ENCODE measurements around the gene LKAAEAR1. TPM values are rescaled to one million over a fixed set of nuclear protein-coding genes. Genes with fewer than 3 reads are reported as not detected.

The LKAAEAR1 gene
- total and polyA plus RNA-seq, 9 of the 15 experiments (the other 6 are each of a cell fraction or from before 2014, with no cell fraction given): not detected

GRCh38 chr20:64038565-64039292, 45.5 kb downstream of the LKAAEAR1 start (continued):
- TF ChIP-seq E2F4 (CRISPR knock-in tag; IDR thresholded peaks at IDR 0.05; ENCODE audit: low read depth) (no peak; the same call in 1 of the 2 replicates), PHF20 (IDR thresholded peaks at IDR 0.05; ENCODE audit: partially characterized antibody) (peak; percentile 58), PTRF (tag; IDR thresholded peaks at IDR 0.05) (no peak), ZBTB17 (CRISPR knock-in tag; IDR thresholded peaks at IDR 0.05) (no peak), ZNF696 (CRISPR knock-in tag; conservative IDR thresholded peaks at IDR 0.05) (no peak), SP1 (CRISPR knock-in tag; IDR thresholded peaks at IDR 0.05) (peak; percentile 69), ZNF184 (CRISPR knock-in tag; IDR thresholded peaks at IDR 0.05) (no peak), YY1 (IDR thresholded peaks at IDR 0.05; ENCODE audit: borderline replicate concordance in 1 of 3, control insufficient read depth in 1 of 3, extremely low read depth in 1 of 3, insufficient read depth in 3 of 3, insufficient read length in 1 of 3, insufficient replicate concordance in 2 of 3, low read depth in 1 of 3, low read length in 2 of 3) (peak in 2 of 3 experiments; percentile 30 to 46), ID3 (CRISPR knock-in tag; IDR thresholded peaks at IDR 0.05) (no peak), ID3 (tag; IDR thresholded peaks at IDR 0.05) (peak; percentile 50; the same call in 1 of the 2 replicates), NR3C1 (CRISPR knock-in tag; IDR thresholded peaks at IDR 0.05) (no peak), MLLT1 (IDR thresholded peaks at IDR 0.05) (no peak), HNRNPLL (IDR thresholded peaks at IDR 0.05; ENCODE audit: low read depth, low read length, poor library complexity, severe bottlenecking) (peak; percentile 48), ZNF224 (CRISPR knock-in tag; IDR thresholded peaks at IDR 0.05) (0 out of 2 replicates have a peak, but pooled peaks have one; percentile 54), SAFB (IDR thresholded peaks at IDR 0.05; ENCODE audit: borderline replicate concordance, low read depth, low read length) (0 out of 2 replicates have a peak, but pooled peaks have one; percentile 28), FOXM1 (IDR thresholded peaks at IDR 0.05; ENCODE audit: low read depth) (no peak), FOXM1 (CRISPR knock-in tag; IDR thresholded peaks at IDR 0.05; ENCODE audit: low read depth) (peak; percentile 33; the same call in 1 of the 2 replicates), GABPB1 (CRISPR knock-in tag; IDR thresholded peaks at IDR 0.05) (peak; percentile 73), CHD1 (IDR thresholded peaks at IDR 0.05; ENCODE audit: low read length) (no peak), HSF4 (CRISPR knock-in tag; IDR thresholded peaks at IDR 0.05; ENCODE audit: borderline replicate concordance) (no peak), CBX1 (IDR thresholded peaks at IDR 0.05; ENCODE audit: low read depth) (0 out of 2 replicates have a peak, but pooled peaks have one; percentile 32), BCOR (IDR thresholded peaks at IDR 0.05) (no peak), TCF3 (CRISPR knock-in tag; IDR thresholded peaks at IDR 0.05) (no peak), ZNF780A (CRISPR knock-in tag; IDR thresholded peaks at IDR 0.05) (no peak), C11orf30 (IDR thresholded peaks at IDR 0.05; ENCODE audit: low read depth) (no peak)

Measured in K562 (cell line).